Esophagus mucosa (tissue), 1 donor: ENCODE measurements around the gene DIRAS1. TPM values are rescaled to one million over a fixed set of nuclear protein-coding genes. Genes with fewer than 3 reads are reported as not detected.
"Not testable (repeated sequence)": the region's sequence is repeated elsewhere in the genome, so short reads cannot be mapped to it uniquely, and the experiment has no call there.

Experiments
- ATAC-seq: fragments of 200-7000 bp; cut with Tn5 transposase; one replicate; pipeline ENCODE4 v1.9.1; 2020
- total RNA-seq: library from RNA; stranded (reverse); gene quantifications from one replicate; pipeline ENCODE4 v1.2.4, GENCODE V29; 2023
- donor health status: DM: yes; HTN: yes; CAD: no.

The DIRAS1 gene
- total RNA-seq, 1 donor from 2014 or later: 1.00 TPM

DNA sequence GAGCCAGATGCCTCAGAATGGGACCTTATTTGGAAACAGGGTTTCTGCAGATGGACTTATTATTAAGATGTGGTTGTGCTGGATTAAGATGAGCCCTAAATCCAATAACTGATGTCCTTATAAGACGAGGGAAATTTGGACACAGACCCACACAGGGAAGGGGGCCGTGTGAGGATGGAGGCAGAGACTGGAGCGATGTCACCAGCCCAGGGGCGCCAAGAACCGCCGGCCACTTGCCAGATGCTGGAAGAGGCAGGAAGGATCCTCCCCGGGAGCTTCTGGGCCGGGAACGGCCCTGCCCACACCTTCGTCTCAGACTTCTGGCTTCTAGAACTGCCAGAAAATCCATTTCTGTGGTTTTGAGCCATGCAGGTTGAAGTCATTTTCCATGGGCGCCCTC is 45.3 kb downstream of the DIRAS1 start:
- no peak for ATAC-seq

DNA sequence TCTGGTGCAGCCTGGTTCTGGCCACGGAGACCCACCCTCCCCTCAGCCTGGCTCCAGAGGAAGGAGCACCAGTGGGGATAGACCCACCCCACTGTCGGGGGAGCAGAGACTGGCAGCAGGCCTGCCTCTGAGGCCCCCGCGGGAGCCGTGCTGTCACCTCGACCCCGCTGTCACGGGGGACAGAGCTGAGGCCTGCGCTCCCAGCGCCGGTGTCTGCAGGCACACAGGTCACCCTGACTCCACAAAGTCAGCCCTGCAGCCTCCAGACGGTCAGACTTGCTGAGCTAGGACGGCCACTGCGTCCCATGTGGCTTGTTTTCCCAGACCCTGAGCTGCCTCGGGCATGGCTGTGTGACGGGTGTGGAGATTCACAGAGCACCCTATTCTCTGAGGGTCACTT is 51.0 kb downstream of the DIRAS1 start:
- peak; percentile 17 for ATAC-seq

DNA sequence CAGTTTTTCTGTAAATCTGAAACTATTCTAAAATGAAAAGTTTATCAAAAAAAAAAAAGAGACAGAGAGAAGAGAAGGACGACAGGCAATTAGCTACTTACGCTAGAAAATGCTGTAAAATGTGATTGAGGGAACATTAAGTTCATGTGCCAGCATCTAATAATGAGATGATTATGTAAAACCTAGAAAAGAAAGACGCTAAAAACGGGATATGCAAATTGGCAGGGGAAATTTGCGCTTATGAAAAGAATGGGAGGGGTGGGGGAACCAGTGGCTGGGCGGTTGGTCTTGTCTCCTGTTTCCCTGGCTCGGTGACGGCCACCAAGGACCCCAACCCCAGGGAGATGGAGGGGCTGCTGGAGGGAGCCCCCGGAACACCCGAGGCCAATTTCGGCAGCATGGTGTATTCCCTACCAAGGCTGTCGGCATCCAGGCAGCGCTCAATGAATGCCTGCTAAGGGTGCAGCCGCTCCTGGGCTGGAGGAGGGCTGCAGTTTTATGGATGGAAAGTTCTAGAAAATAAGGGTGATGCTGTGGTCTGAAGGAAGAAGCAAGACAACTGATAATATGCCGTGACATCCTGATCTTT is 52.9 kb downstream of the DIRAS1 start:
- no peak for ATAC-seq

DNA sequence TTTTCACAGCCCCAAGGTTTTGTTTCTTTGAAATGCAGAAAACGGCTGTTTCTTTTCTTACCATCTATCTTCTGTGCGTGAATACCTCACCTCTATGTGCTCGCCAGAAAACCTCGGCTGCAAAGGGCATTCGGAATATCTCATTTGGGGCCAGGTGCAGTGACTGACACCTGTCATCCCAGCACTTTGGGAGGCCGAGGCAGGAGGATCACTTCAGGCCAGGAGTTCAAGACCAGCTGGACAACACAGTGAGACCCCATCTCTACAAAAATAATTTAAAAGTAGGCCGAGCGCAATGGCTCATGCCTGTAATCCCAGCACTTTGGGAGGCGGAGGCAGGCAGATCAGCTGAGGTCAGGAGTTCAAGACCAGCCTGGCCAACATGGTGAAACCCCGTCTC is 53.8 kb downstream of the DIRAS1 start:
- ATAC-seq: not testable (repeated sequence)

DNA sequence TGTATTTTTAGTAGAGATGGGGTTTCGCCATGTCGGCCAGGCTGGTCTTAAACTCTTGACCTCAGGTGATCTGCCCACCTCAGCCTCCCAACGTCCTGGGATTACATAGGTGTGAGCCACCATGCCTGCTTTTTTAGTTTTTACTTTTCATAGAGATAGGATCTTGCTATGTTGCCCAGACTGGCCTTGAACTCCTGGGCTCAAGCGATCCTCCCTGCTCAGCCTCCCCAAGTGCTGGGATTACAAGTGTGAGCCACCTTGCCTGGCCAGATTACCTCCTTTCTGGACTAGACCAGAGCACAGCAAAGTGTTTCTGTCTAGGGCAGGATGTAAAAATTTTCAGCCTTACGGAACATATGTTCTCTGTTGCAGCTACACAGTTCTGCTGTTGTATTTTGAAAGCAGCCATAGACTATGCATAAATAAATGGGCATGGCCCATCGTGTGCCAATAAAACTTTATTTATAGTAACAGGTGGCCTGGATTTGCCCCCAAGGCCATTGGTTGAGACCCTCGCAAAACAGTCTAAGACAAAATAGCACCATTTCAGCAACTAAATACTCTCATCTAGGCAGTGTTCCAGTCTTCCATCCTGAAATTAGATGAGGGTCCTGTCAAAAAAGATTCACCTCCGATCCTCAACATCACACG is 54.7 kb downstream of the DIRAS1 start:
- ATAC-seq: no peak

DNA sequence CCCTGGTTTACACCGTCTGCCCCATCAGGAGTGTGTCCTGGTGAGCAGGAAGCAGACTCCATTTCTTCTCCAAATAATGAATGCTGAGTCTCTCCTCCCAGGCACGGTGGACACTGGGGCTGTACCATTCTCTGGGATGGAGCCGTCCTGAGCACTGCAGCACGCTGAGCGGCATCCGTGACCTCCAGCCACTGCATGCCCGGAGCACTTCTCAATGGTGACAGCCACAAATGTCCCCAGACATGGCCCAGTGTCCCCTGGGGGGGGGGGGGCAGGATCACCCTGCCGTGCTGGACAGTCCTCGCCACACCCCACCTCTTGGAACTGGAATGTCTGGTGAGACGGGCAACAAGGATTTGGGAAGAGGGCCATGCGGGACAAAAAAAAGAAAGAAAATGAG is 56.1 kb downstream of the DIRAS1 start:
- no peak for ATAC-seq

Other genes with a start within 250 kb of the DIRAS1 start
- gene GADD45B, start 245.2 kb downstream of the DIRAS1 start, total RNA-seq: 26.3 TPM
- 0.68 TPM for gene GNG7, start 18.7 kb downstream of the DIRAS1 start, total RNA-seq
- 21.0 TPM for gene SLC39A3, start 18.6 kb upstream of the DIRAS1 start, total RNA-seq
- gene SGTA, start 61.9 kb upstream of the DIRAS1 start, total RNA-seq: 32.4 TPM
- 50.3 TPM for gene THOP1, start 64.1 kb upstream of the DIRAS1 start, total RNA-seq
- gene ZNF554, start 98.5 kb upstream of the DIRAS1 start, total RNA-seq: 2.7 TPM
- gene ZNF555, start 120.1 kb upstream of the DIRAS1 start, total RNA-seq: 1.7 TPM
- gene ZNF556, start 146.0 kb upstream of the DIRAS1 start, total RNA-seq: 0.60 TPM
- 4.7 TPM for gene ZNF57, start 179.6 kb upstream of the DIRAS1 start, total RNA-seq
- gene ZNF77, start 223.6 kb upstream of the DIRAS1 start, total RNA-seq: 2.4 TPM